Retinal pigment epithelial cell (primary cell): ENCODE results near the gene ISL1.
A peak's percentile ranks its signal among the peaks of the same experiment; 100 is the strongest.

Experiments
- DNase-seq: peaks from one replicate; pipeline ENCODE4 v3.0.0-alpha.2; 2010; ENCODE audit warnings: low read depth
- H3K4me3 ChIP-seq: 2 replicates; pipeline ENCODE4 v1.5.1; 2011; ENCODE audit warnings: mild to moderate bottlenecking, low read length, control low read depth, moderate library complexity
- TF ChIP-seq, protein P1 (sequence below): conservative IDR thresholded peaks from 2 replicates; pipeline ENCODE4 v1.5.1; 2011; ENCODE audit warnings: low read depth, low read length, control low read depth, inconsistent platforms

The ISL1 gene

GRCh38 chr5:51379331-51379700 lies 3.9 kb upstream of the ISL1 start:
- H3K4me3 ChIP-seq, result no peak overlapping the region
- TF ChIP-seq, protein P1, sequence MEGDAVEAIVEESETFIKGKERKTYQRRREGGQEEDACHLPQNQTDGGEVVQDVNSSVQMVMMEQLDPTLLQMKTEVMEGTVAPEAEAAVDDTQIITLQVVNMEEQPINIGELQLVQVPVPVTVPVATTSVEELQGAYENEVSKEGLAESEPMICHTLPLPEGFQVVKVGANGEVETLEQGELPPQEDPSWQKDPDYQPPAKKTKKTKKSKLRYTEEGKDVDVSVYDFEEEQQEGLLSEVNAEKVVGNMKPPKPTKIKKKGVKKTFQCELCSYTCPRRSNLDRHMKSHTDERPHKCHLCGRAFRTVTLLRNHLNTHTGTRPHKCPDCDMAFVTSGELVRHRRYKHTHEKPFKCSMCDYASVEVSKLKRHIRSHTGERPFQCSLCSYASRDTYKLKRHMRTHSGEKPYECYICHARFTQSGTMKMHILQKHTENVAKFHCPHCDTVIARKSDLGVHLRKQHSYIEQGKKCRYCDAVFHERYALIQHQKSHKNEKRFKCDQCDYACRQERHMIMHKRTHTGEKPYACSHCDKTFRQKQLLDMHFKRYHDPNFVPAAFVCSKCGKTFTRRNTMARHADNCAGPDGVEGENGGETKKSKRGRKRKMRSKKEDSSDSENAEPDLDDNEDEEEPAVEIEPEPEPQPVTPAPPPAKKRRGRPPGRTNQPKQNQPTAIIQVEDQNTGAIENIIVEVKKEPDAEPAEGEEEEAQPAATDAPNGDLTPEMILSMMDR, result no peak
- DNase-seq, result no peak

GRCh38 chr5:51380603-51381207 lies 2.5 kb upstream of the ISL1 start:
- TF ChIP-seq, protein P1, result peak; percentile 80
- no peak for DNase-seq
- H3K4me3 ChIP-seq, result no peak overlapping the region

GRCh38 chr5:51381761-51382474 lies 1.3 kb upstream of the ISL1 start:
- DNase-seq, result no peak
- TF ChIP-seq, protein P1, result no peak
- no peak overlapping the region for H3K4me3 ChIP-seq

GRCh38 chr5:51382521-51383130 lies 622 bp upstream of the ISL1 start:
- TF ChIP-seq, protein P1, result no peak
- no peak for DNase-seq
- peak overlapping the region; percentile 53 for H3K4me3 ChIP-seq

DNA sequence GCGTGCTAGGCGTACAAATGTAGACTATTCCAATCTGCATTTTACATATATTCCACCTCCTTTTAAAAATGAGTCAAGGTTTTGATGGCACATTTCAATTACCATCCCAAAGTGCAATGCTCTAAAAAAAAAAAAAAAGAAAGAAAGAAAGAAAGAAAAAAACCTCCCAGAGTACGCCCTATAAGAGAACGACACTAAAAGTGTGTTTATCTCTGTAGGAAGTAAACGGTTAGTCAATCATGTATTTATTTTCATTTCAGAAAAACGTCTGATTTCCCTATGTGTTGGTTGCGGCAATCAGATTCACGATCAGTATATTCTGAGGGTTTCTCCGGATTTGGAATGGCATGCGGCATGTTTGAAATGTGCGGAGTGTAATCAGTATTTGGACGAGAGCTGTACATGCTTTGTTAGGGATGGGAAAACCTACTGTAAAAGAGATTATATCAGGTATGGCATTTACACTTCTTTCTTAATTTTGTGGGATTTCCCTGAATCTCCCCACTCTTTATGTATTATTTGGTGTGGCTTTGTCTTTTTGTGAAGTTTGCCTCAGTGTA lies 1.1 kb downstream of the ISL1 start:
- no peak for DNase-seq
- TF ChIP-seq, protein P1, result no peak
- no peak overlapping the region for H3K4me3 ChIP-seq

DNA sequence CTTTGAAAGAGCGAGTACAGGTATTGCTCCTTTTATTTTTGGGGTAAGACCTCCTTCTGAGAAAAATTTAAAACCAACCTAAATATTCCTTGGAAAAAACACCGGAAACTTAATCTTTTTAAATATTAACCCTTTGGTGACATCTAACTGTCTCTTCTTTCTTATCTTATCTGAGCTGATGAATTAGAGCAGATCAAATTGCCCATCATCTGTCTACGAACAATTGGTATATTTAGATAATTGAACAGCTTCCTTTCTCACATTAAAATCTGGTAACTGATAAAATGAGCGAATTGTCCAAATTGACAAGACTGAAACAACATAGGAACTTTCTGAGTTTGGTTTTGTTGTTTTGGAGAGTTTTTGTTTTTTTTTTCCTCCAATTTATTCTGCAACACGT lies 2.0 kb downstream of the ISL1 start:
- TF ChIP-seq, protein P1, result no peak
- H3K4me3 ChIP-seq, result no peak overlapping the region
- DNase-seq, result no peak
